HEK293 (cell line): ENCODE data around the gene SAMD4A.

Source experiments
- IKZF3 ChIP-seq: fragments of 450-650 bp; IDR thresholded peaks from 2 replicates; pipeline ENCODE4 v1.5.0; 2018; ENCODE audit warnings: missing biosample characterization, mild to moderate bottlenecking, missing genetic modification characterization, moderate library complexity
- SALL2 ChIP-seq: fragments of 450-650 bp; formaldehyde crosslinking; IDR thresholded peaks from 2 replicates; pipeline ENCODE4 v1.5.0; 2017; ENCODE audit warnings: missing biosample characterization, mild to moderate bottlenecking, missing genetic modification characterization, borderline replicate concordance
- ZBTB49 ChIP-seq: fragments of 450-650 bp; formaldehyde crosslinking; IDR thresholded peaks from 2 replicates; pipeline ENCODE4 v1.5.1; 2016; ENCODE audit warnings: missing biosample characterization, missing genetic modification characterization, low read depth
- ZNF121 ChIP-seq: fragments of 450-650 bp; formaldehyde crosslinking; IDR thresholded peaks from 2 replicates; pipeline ENCODE4 v1.5.1; 2016; ENCODE audit warnings: missing biosample characterization, missing genetic modification characterization
- ZNF169 ChIP-seq: fragments of 450-650 bp; formaldehyde crosslinking; IDR thresholded peaks from 2 replicates; pipeline ENCODE4 v1.5.1; 2016; ENCODE audit warnings: missing biosample characterization, missing genetic modification characterization
- ZNF274 ChIP-seq, 2 experiments: fragments of 200-500 bp in 1 of 2; fragments of 450-650 bp in 1 of 2; sonication (Bioruptor generic) in 1 of 2; formaldehyde crosslinking in 1 of 2; IDR thresholded peaks; 2 replicates each; pipeline versions ENCODE4 v1.5.1 to v1.6.1; 2014 to 2016; ENCODE audit warnings: borderline replicate concordance in 1 of 2, inconsistent platforms in 1 of 2, low read length in 1 of 2, missing biosample characterization in 1 of 2, missing genetic modification characterization in 1 of 2
- ZNF280C ChIP-seq: fragments of 450-650 bp; formaldehyde crosslinking; IDR thresholded peaks from 2 replicates; pipeline ENCODE4 v1.5.1; 2016; ENCODE audit warnings: missing biosample characterization, missing genetic modification characterization
- ZNF423 ChIP-seq: fragments of 450-650 bp; formaldehyde crosslinking; IDR thresholded peaks from 2 replicates; pipeline ENCODE4 v1.5.1; 2016; ENCODE audit warnings: missing biosample characterization, missing genetic modification characterization
- ZNF544 ChIP-seq: fragments of 450-650 bp; formaldehyde crosslinking; IDR thresholded peaks from 2 replicates; pipeline ENCODE4 v1.5.0; 2017; ENCODE audit warnings: missing biosample characterization, missing genetic modification characterization

GRCh38 chr14:54784060-54784459 is 217.1 kb downstream of the SAMD4A start:
- TF ChIP-seq ZNF121 (tag by site-specific recombination) (no peak), ZBTB49 (tag by site-specific recombination) (no peak), IKZF3 (no peak), ZNF544 (tag by site-specific recombination) (no peak), SALL2 (tag by site-specific recombination) (no peak), ZNF423 (tag by site-specific recombination) (no peak), ZNF169 (no peak), ZNF280C (tag by site-specific recombination) (no peak), ZNF274 (IDR thresholded peaks at IDR 0.05; ENCODE audit: low read length) (no peak), ZNF274 (tag by site-specific recombination; IDR thresholded peaks at IDR 0.05; ENCODE audit: borderline replicate concordance) (no peak)
